ENCODE measurements around the gene CBFA2T3. TPM values are rescaled to one million over a fixed set of nuclear protein-coding genes. Genes with fewer than 3 reads are reported as not detected.
A peak's percentile ranks its signal among the peaks of the same experiment; 100 is the strongest.

The CBFA2T3 gene
- total and polyA plus RNA-seq, 2 of the 13 experiments (the other 11 are each of a cell fraction or from before 2014, with no cell fraction given), result 0.05 TPM; not detected in 1

DNA sequence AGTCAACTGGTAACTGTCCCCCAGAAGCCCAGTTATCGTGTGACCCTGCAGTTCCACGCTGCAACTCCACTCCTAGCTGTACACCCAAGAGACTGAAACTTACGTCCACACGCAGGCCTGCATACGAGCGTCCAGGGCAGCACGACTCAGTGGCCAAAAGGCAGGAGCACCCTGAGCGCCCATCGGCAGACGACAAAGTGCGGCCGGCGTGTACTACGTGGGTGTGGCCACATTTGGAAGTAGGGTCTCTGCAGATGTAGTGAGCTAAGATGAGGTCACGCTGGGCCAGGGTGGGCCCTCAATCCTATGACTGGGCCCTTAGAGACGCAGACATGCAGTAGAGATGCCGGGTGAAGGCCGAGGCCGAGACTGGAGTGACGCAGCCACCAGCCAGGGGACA is 133.8 kb downstream of the CBFA2T3 start (continued):
- TF ChIP-seq, protein P1, sequence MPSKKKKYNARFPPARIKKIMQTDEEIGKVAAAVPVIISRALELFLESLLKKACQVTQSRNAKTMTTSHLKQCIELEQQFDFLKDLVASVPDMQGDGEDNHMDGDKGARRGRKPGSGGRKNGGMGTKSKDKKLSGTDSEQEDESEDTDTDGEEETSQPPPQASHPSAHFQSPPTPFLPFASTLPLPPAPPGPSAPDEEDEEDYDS (CRISPR knock-in tag; IDR thresholded peaks at IDR 0.05), result no peak
- TF ChIP-seq ZNF496 (CRISPR knock-in tag; IDR thresholded peaks at IDR 0.05; ENCODE audit: insufficient replicate concordance) (no peak), ZNF337 (CRISPR knock-in tag; IDR thresholded peaks at IDR 0.05; ENCODE audit: borderline replicate concordance, low read depth) (no peak), BRCA1 (CRISPR knock-in tag; IDR thresholded peaks at IDR 0.05) (no peak), KMT2A (CRISPR knock-in tag; IDR thresholded peaks at IDR 0.05) (no peak)

DNA sequence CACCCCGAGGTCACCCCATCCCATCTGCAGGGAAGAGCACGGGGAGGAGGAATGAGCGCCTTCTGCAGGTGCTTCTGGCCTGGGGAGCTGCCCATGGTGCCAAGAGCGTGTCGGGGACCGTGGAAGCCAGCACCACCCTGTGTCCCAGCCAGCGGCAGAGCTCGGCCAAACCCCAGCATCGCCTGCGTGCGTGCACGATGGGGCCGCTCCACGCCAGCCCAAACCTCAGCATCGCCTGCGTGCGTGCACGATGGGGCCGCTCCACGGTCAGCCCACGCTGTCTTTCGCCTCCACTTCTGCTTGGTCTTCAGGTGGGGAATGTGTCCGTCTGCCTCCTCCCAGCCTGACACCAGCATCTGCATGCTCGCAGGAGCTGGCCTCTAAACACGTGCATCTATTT is 134.2 kb downstream of the CBFA2T3 start:
- no TSS peak for BruUV-seq (replicated peaks)
- FAIRE-seq (no peak), DNase-seq (ENCODE audit: low spot score) (no peak), ATAC-seq (no peak)
- no peak overlapping the region for H2AFZ ChIP-seq (ENCODE audit: low read length)
- H3K9me3 ChIP-seq (ENCODE audit: low read length), result no peaks in the 10 kb centered on the region
- ChIA-PET POLR2A (no interaction called here), CTCF (ENCODE audit: low intra/inter-chr PET ratio, low total read pairs) (no interaction called here)
- no peaks in the 10 kb centered on the region for H3K79me2 ChIP-seq (ENCODE audit: insufficient read depth, low read length)
- no peaks in the 10 kb centered on the region for H3K4me1 ChIP-seq (ENCODE audit: insufficient read depth, low read length)
- WGBS (ENCODE audit: low lambda C conversion rate), result 93% methylated on average over 18 of the region's 25 CpGs
- TF ChIP-seq ZSCAN30 (CRISPR knock-in tag; IDR thresholded peaks at IDR 0.05) (no peak), REXO4 (CRISPR knock-in tag; IDR thresholded peaks at IDR 0.05; ENCODE audit: borderline replicate concordance) (no peak), AGO2 (optimal IDR thresholded peaks at IDR 0.05; ENCODE audit: low read depth, low read length) (peak; percentile 20)
- intact Hi-C loops (cut with micrococcal nuclease; ENCODE audit: unreplicated experiment) (no loop called here), in situ Hi-C loops (cut with HindIII; ENCODE audit: extremely low pct_ligation_motif_present, low pct_unique_long_range_greater_than_20kb) (no loop called here)
- H3K27me3 ChIP-seq (ENCODE audit: control insufficient read depth in 1 of 2, insufficient read depth in 2 of 2, low read length in 2 of 2), result no peaks in the 10 kb centered on the region
- no peak overlapping the region for H3K9ac ChIP-seq (ENCODE audit: insufficient read depth, low read depth, low read length)
- no peak overlapping the region for H3K4me3 ChIP-seq (replicated peaks in 1 of 3; ENCODE audit: insufficient read depth in 1 of 3, low read depth in 2 of 3, low read length in 3 of 3)
- H3K27ac ChIP-seq (ENCODE audit: extremely low read length, insufficient read depth, low read length), result no peak overlapping the region
- H3K4me2 ChIP-seq (ENCODE audit: low read depth, low read length), result no peak overlapping the region
- H3K36me3 ChIP-seq (replicated peaks in 1 of 2; ENCODE audit: control insufficient read depth in 1 of 2, insufficient read depth in 2 of 2, low read length in 2 of 2), result no peaks in the 10 kb centered on the region; a peak in 1 of 5 replicates
- H4K20me1 ChIP-seq (ENCODE audit: insufficient read depth, low read length), result no peaks in the 10 kb centered on the region

All from HepG2 (cell line).